ENCODE data around the gene LAIR1.
"Not testable (repeated sequence)": the region's sequence is repeated elsewhere in the genome, so short reads cannot be mapped to it uniquely, and the experiment has no call there.

DNA sequence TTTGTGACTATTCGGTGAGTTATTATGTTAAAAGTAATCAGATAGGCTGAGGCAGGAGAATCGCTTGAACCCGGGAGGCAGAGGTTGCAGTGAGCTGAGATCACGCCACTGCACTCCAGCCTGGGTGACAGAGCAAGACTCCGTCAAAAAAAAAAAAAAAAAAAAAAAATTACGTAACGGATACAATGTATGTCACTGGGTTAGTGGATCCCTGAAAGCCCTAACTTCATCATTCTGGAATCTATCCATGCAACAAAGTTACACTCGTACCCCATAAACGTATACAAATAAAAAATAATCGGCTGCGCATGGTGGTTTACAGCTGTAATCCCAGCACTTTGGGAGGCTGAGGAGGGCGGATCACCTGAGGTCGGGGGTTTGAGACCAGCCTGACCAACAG is 17.3 kb upstream of the LAIR1 start:
- TF ChIP-seq, protein P1, sequence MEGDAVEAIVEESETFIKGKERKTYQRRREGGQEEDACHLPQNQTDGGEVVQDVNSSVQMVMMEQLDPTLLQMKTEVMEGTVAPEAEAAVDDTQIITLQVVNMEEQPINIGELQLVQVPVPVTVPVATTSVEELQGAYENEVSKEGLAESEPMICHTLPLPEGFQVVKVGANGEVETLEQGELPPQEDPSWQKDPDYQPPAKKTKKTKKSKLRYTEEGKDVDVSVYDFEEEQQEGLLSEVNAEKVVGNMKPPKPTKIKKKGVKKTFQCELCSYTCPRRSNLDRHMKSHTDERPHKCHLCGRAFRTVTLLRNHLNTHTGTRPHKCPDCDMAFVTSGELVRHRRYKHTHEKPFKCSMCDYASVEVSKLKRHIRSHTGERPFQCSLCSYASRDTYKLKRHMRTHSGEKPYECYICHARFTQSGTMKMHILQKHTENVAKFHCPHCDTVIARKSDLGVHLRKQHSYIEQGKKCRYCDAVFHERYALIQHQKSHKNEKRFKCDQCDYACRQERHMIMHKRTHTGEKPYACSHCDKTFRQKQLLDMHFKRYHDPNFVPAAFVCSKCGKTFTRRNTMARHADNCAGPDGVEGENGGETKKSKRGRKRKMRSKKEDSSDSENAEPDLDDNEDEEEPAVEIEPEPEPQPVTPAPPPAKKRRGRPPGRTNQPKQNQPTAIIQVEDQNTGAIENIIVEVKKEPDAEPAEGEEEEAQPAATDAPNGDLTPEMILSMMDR (IDR thresholded peaks at IDR 0.05; ENCODE audit: insufficient read depth, low read depth, low read length), result not testable (repeated sequence)
- TF ChIP-seq EZH2 (IDR thresholded peaks at IDR 0.05; ENCODE audit: insufficient read depth, low read length), result not testable (repeated sequence)

Measured in astrocyte (in vitro differentiated cells and primary cell).